IMR-90 (cell line): ENCODE data around the gene NEDD4L.

Source experiments
- BHLHE40 ChIP-seq: fragments of 150-350 bp; IDR thresholded peaks from 2 replicates; pipeline ENCODE4 v1.6.1; 2016; ENCODE audit warnings: mild to moderate bottlenecking, low read depth, low read length
- CEBPB ChIP-seq: IDR thresholded peaks from 2 replicates; pipeline ENCODE4 v1.6.1; 2012; ENCODE audit warnings: low read depth, low read length, improper control_type of control experiment
- MAFK ChIP-seq: IDR thresholded peaks from 2 replicates; pipeline ENCODE4 v1.6.1; 2012; ENCODE audit warnings: low read depth, low read length, improper control_type of control experiment
- MXI1 ChIP-seq: IDR thresholded peaks from 2 replicates; pipeline ENCODE4 v1.6.1; 2012; ENCODE audit warnings: low read depth, mild to moderate bottlenecking, low read length, moderate library complexity, borderline replicate concordance
- POLR2A ChIP-seq: IDR thresholded peaks from 2 replicates; pipeline ENCODE4 v1.6.1; 2012; ENCODE audit warnings: mild to moderate bottlenecking, low read depth, low read length
- RAD21 ChIP-seq: IDR thresholded peaks from 2 replicates; pipeline ENCODE4 v1.6.1; 2012; ENCODE audit warnings: low read length, improper control_type of control experiment
- RCOR1 ChIP-seq: IDR thresholded peaks from 2 replicates; pipeline ENCODE4 v1.6.1; 2012; ENCODE audit warnings: mild to moderate bottlenecking, low read length, improper control_type of control experiment; ENCODE audit not compliant: insufficient replicate concordance
- TF ChIP-seq, protein P1 (sequence below): conservative IDR thresholded peaks from 2 replicates; pipeline ENCODE4 v1.5.1; 2012; ENCODE audit warnings: mild to moderate bottlenecking, low read depth, low read length, improper control_type of control experiment

DNA sequence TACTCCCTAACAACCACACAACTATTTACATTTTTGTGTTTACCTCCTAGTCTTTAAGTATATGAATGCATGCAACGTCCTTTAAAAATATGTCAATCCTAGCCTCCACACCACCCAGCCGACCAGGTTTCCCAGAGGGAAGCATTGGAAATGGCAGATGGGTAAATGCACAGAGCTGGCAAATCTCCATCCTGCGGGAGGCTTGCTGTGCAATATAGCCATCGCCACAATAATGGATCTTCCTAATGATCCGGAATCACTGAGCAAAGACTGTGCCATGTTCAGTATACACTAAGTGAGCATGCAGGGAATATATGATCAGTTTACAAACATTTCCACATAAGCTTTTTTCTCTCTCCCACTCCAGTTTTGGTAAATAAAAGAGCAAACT lies 131.8 kb downstream of the NEDD4L start:
- TF ChIP-seq CEBPB (no peak), POLR2A (no peak), MXI1 (no peak), MAFK (no peak), BHLHE40 (no peak), RAD21 (no peak), RCOR1 (no peak)
- TF ChIP-seq, protein P1, sequence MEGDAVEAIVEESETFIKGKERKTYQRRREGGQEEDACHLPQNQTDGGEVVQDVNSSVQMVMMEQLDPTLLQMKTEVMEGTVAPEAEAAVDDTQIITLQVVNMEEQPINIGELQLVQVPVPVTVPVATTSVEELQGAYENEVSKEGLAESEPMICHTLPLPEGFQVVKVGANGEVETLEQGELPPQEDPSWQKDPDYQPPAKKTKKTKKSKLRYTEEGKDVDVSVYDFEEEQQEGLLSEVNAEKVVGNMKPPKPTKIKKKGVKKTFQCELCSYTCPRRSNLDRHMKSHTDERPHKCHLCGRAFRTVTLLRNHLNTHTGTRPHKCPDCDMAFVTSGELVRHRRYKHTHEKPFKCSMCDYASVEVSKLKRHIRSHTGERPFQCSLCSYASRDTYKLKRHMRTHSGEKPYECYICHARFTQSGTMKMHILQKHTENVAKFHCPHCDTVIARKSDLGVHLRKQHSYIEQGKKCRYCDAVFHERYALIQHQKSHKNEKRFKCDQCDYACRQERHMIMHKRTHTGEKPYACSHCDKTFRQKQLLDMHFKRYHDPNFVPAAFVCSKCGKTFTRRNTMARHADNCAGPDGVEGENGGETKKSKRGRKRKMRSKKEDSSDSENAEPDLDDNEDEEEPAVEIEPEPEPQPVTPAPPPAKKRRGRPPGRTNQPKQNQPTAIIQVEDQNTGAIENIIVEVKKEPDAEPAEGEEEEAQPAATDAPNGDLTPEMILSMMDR, result no peak
